Activated CD4-positive, alpha-beta T cell treated with anti-CD3 and anti-CD28 coated beads, Interleukin-2, amount 50 U/mL, for 16 hours (primary cell): ENCODE data around the gene ZFP36L2.
A peak's percentile ranks its signal among the peaks of the same experiment; 100 is the strongest.

Experiments
- DNase-seq: peaks from one replicate; pipeline ENCODE4 v3.0.0-alpha.2; 2020

Gene ZFP36L2, protein sequence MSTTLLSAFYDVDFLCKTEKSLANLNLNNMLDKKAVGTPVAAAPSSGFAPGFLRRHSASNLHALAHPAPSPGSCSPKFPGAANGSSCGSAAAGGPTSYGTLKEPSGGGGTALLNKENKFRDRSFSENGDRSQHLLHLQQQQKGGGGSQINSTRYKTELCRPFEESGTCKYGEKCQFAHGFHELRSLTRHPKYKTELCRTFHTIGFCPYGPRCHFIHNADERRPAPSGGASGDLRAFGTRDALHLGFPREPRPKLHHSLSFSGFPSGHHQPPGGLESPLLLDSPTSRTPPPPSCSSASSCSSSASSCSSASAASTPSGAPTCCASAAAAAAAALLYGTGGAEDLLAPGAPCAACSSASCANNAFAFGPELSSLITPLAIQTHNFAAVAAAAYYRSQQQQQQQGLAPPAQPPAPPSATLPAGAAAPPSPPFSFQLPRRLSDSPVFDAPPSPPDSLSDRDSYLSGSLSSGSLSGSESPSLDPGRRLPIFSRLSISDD

GRCh38 chr2:43226558-43226954, at the start of gene ZFP36L2:
TSS of gene ZFP36L2 (minus strand) at chr2:43226606. CDS start at chr2:43226315, 291 bp downstream.
- DNase-seq = peak; percentile 96

GRCh38 chr2:43274721-43275120, 48.3 kb upstream of the ZFP36L2 start:
- DNase-seq = no peak

- DNase-seq = no peak
Observed at GRCh38 chr2:43274055-43274454, 47.6 kb upstream of the ZFP36L2 start.

DNA sequence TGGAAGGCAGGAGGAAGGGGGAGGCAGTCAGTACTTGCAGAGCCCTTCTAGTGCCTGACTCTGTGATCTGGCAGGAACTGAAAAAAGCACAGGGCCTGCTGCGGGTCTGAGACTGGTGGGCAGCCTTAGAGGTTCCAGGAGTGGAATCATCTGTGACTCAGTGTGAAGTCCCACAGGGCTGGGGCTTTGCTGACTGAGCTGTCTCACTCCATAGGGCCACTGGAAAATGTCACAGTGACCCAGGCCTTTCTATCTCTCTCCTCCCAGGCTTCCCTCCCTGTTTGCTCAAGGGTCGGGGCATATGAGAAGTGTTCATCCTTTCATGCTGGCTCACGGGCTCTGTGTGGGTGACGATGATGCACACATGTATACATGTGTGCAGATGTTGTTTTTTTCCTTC, 47.1 kb upstream of the ZFP36L2 start:
- DNase-seq = peak; percentile 5

GRCh38 chr2:43270930-43271615, 44.7 kb upstream of the ZFP36L2 start:
- no peak for DNase-seq

DNA sequence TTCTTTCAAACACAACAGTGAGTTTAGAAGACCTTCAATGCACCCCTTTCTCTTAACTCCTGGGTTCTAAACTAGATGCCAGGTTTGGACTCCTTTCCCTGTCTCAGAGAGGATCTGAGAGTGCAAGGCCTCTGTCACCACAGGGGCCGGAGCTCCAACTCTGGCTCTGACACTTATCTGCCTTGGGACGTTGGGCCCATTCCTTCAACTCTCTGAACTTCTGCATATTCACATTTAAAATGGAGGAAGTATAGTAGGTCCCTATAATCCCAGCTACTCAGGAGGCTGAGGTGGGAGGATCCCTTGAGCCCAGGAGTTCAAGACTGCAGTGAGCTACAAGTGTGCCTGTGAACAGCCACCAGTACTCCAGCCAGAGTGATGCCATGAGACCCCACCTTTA, 44.1 kb upstream of the ZFP36L2 start:
- no peak for DNase-seq

GRCh38 chr2:43269706-43270105, 43.3 kb upstream of the ZFP36L2 start:
- no peak for DNase-seq

DNA sequence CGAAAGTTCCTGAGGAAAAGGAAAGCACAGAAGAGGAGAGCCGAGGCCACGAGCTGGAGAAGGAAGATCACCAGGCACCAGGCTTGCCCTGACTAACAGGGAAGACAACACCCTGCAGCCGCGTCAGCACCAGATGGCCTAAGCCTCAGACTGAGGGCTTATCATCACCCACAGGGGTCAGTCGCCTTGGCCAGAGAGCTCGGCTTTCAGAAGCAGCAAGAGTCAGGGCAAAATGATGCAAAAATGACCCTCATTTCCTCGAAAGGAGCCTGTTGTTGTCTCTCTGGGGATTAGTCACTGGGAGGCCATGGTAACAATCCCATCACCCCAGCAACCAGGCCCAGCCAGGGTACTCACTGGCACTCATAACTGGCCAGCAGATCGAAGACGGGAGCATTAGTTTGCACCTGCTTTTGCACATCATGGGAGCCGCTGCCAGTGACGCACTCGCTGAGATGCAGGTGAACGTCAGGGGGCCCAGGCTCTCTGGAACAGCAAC, 42.7 kb upstream of the ZFP36L2 start:
- no peak for DNase-seq

DNA sequence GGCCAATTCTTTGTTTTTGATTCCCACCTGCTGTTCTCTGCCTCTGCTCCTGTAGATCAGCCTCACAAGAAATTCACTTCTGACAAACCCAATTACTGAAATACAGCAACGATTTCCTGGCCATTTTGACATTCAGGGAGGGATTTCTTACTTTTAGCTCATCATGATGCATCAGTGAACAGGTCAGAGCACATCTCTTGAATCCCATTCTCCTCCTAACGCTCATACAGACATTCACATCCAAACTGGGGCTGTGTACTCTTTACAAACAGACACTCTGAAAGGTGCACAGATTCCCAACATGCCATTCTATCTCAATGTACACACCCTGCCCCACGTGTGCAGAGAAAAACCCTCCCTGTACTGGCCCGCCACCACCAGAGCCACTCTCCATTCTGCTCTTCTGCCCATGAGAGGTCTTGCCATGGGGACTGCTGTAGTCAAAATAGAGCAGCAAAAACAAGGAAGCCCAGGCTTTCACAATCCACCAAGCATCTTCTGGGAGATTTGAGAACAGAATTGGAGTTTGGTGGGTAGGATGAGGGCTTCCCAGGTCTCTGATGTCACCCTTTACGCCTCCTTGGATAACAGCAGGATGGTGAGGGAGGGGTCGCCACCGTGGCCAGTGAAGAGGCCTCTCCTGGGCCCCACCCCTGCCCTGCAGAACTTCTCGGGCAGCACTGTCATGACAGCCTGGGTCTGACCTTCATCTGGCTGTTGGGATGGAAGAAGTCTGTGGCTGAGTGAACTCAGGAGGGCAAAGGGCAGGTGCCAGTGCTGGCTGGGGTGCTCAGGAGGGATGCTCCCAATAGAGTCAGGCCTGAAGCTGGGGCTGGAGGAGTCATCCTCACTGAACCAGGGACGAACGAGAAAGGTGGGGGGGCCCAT, 41.9 kb upstream of the ZFP36L2 start:
- DNase-seq = no peak

- no peak for DNase-seq
Observed at GRCh38 chr2:43267381-43267780, 41.0 kb upstream of the ZFP36L2 start.

DNA sequence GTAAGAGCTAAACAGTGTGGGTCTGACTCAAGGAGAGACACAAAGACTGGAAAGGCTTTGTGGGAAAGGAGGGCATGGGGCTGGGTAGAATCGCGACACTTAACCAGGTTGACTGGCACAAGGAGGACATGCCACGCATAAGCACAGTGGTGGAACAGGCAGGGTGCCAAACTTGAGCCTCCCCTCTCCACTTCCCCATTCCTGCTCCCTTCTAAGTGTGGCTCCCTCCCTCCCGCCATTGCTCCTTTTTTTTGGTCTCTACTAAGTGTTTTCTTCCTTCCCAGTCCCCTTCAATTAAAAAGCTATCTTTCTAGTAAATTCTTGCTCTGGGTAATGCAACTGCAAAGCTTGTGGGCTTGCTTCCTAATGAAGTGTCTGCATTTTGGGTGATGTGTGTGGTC, 40.3 kb upstream of the ZFP36L2 start:
- no peak for DNase-seq

DNA sequence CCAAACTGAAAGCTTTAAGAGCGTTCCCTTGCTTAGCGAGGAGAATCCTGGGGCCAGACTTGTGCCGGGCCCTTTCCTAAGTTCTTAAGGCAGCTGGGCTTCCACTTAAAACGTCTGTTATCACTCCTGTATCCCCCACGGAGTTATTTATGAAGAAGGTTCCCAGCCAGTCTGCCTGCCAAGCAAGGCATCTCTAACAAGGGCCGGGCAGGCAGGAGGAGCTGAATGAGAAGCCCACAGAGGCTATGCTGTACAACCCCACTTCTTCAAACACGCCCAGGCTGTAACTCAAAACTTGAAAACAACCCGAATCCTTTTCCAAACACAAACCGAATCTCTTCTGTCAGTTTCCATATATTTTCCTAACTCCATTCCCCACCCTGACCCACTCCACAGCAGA, 39.0 kb upstream of the ZFP36L2 start:
- DNase-seq = no peak

- DNase-seq = no peak
Observed at GRCh38 chr2:43265001-43265400, 38.6 kb upstream of the ZFP36L2 start.

DNA sequence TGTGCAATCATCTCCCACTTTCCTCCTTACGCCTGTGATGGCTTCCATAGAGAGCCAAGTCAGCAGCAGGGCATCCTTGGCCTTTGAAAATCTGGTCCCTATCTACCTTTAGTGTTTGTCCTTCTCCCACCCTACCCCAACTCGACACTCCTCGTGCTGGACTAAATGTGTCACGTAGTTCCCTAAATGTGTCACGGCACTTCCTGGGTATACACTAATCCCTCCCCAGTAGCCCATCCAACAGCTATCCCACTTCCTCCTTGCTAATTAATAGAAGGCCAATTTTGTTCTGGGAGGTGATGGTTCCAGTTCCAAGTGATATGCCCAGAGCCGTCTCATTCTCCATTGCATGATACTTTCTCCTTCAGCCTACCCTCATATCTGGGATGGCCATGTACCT, 36.5 kb upstream of the ZFP36L2 start:
- DNase-seq = no peak

- no peak for DNase-seq
Observed at GRCh38 chr2:43262239-43262638, 35.8 kb upstream of the ZFP36L2 start.

DNA sequence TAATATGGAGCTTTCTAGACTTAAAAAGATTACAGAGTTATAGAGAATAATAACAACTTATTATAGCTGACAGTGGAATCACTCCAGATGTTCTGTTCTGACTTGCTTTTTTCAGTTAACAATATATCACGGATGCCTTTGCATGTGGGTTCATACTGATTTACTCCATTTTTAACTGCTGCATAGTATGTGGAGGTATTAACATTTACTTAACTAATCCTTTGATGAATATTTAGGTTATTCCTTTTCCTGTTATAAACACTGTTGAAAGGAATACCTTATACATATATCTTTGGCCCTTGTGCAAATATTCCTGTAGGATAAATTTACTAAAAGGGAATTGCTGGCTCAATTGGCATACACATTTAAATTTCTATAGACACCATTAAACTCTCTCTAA, 33.1 kb upstream of the ZFP36L2 start:
- DNase-seq = no peak

DNA sequence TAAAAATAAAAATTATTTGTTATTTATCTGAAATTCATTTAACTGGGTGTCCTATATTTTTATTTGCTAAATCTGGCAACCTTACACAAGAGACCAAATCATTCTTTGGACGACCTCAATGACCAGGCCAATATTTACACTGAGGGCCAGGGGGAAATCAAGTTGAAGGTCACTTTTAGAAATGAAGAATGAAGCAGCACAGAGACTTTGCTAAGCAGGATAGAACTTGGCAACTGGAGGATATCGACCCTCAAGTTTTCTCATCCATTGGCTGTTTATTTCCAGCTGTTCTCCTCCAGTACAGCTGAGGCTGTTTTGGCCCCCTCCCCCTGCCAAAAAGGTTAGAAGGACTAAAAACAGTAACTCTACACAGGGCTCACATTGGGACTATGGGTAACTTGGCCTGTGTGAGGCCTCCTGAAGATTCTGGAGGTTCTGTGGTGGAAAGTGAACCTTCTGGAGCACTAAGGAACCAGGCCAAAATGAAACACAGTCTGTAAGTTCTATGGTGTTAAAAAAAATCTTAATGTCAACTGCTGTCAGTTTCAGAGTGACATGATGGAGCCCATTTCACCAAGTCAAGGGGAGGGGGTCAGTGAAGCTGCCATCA, 32.2 kb upstream of the ZFP36L2 start:
- no peak for DNase-seq

DNA sequence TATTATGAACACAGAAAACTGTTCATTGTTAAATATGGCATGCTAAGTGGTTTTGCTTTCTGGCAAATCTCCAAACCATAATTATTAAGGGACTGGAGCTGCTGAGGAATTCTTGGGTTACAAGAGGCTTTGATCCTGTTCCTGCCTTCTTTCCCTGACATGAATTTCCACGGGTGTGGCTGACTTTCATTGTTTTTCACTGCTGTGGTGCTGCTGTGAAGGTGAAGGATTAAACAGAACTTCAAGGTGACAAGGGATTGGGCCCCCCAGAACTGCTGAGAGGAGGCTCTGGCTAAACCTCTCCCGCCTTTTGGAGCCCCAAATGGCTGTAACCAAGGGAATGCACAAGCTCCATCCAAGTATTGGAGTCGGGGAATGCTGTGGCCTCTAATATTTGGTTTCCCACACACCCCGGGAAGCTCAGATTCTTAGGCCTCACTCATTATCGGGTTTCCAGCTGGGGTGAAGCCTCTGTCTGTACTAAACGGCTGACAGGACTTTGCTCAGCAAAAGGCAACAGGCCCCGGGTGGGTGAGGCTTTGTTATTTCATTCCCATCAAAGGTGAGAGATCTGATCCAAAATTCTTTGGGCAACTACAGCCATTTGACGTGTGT, 29.0 kb upstream of the ZFP36L2 start:
- no peak for DNase-seq

GRCh38 chr2:43254331-43254730, 27.9 kb upstream of the ZFP36L2 start:
- no peak for DNase-seq

DNA sequence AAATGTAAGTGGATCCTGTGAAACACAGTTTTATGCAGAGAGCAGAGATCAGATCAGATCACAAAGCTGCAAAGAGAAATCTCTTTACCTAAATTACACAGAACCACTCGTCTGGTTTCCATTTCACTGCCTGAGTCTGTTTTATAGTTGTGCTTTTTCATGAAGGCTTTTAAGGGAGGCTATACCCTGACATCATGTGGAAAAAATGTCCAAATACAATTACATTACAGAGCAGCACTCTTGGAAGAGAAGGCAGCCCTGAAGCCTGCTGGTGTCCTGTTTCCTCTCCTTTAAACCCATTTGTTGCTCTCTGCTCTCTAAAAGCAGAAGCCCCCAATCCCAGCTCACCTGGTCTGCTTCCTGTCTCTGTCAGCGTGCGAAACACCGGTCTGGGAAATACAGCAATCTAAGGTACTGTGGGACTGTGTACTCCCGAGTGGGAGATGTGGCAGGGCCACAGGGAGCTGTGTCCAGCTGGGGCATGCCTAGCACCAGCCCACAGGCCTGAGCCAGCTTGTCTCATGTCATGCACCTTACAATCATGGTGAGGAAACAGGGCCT, 24.8 kb upstream of the ZFP36L2 start:
- DNase-seq = no peak

GRCh38 chr2:43250015-43250414, 23.6 kb upstream of the ZFP36L2 start:
- DNase-seq = no peak

DNA sequence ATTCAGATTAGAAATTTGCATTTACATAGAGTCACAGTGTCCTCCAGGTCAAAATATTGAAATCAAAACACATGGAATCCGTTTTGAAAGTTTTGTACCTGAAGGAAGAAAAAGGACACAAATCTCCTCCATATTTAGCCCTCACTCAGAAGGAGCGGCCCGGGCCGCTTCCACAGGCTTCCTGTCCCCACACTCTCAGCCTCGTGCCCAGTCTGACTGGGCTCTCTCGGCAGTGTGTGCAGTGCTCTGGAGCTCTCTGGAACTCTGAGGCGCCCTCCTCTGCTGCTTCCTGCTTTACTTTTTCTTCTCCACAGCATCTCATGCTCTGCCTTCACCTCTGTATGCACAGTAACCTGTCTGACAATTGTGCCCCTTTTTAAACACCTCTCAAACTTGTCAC, 22.2 kb upstream of the ZFP36L2 start:
- no peak for DNase-seq
